ENCODE data around the gene DAD1. TPM values are rescaled to one million over a fixed set of nuclear protein-coding genes. Genes with fewer than 3 reads are reported as not detected.
"Not testable (repeated sequence)": the region's sequence is repeated elsewhere in the genome, so short reads cannot be mapped to it uniquely, and the experiment has no call there.

DAD1 gene
- 100 to 1,000 TPM; 165 to 188 TPM for total RNA-seq

DNA sequence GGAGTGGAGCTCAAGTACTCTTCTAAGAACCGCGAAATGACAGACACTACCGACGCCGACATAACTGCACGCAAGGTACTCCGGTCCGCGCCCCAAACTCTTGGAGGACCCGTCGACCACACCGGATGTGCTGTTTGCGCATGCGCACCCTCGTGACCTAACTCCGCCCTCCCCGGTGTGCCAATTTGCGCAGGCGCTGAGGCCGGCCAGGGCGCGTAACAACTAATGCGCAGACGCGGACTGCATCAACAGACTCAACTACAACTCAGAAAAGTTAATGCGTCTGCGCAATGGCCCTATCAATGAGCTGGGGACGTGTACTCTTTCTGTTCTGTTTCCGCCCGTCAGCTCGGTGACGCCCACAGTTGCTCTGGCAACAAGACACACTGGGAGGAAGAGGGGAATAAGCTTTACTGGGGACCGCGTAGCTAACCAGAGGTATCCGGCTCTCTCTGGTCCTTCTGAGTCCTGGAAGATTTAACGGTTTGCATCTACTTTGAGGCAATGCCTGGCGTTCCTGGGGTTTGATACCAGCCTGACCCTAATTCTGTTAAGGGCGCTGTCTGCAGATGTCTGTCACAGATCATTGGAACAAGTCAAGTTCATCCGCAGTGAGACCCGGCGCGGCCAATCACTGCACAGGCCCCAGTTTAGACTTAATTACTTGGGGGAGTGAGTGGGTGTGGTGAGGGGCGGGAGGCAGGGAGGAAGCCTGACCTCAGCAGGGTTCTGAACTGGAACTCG, at the start of gene DAD1:
Gene DAD1 (minus strand): TSS at position 129 of the 744 bp plus-strand sequence. CDS start 67 bp downstream, at position 62.
- Mint-ChIP-seq H3K27ac (peak within 1 kb of the TSS; percentile 97), H3K27me3 (ENCODE audit: low read depth) (no peaks in the 10 kb centered on the region), H3K4me1 (ENCODE audit: low read depth) (peaks cover 91% of the 10 kb centered on the region), H3K36me3 (ENCODE audit: insufficient read depth in 2 of 2) (peaks cover 6 to 15% of the 10 kb centered on the region in 2 donors), H3K4me3 (peak within 1 kb of the TSS; percentile 88 to 99), H3K9me3 (no peaks in the 10 kb centered on the region)
- peak; percentile 99 to 100 for DNase-seq
- peak; percentile 89 for ATAC-seq (replicated peaks in 1 of 2)

DNA sequence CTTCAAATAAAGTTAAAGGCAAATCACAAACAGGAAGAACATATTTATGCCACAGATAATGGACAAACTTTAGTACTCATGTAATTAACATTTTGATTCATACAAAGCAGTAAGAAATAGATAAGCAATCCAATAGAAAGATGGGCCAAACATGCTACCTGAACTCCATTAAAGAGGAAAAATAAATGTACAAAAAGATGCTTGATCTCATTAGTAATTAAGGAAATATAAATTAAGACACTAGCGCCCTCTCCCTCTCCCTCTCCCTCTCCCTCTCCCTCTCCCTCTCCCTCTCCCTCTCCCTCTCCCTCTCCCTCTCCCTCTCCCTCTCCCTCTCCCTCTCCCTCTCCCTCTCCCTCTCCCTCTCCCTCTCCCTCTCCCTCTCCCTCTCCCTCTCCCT, 47.0 kb upstream of the DAD1 start:
- not testable (repeated sequence) for H3K9me3 Mint-ChIP-seq; H3K36me3 Mint-ChIP-seq (ENCODE audit: insufficient read depth in 2 of 2); ATAC-seq (replicated peaks in 1 of 2); H3K4me1 Mint-ChIP-seq (ENCODE audit: low read depth); H3K27me3 Mint-ChIP-seq (ENCODE audit: low read depth); H3K4me3 Mint-ChIP-seq; DNase-seq; H3K27ac Mint-ChIP-seq

DNA sequence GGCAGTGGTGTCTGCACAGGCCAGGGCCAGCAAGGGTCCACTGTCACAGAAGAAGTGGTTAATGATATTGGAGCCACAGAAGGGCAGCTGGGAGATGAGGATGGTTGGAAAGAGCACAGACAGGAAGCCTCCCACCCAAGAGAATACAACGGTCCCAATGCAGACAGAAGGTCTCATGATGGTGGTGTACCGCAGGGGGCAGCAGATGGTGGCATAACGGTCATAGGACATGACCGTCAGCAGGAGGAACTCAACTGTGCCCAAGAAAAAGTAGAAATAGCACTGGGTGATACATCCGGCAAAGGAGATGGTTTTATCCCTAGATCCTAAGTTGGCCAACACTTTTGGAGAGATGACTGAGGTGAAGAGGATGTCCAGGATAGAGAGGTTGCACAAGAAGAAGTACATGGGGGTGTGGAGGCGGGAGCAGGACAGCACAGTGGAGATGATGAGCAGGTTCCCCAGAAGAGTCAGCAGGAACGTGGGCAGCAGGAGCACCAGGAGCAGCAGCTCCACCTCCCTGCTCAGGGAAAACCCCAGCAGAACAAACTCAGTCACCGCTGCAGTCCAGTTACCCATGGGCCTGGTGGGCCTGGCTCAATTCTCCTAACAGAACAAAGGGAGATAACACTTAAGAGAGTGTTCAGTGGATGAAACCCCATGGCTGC, 45.3 kb upstream of the DAD1 start:
- no peak for DNase-seq
- Mint-ChIP-seq H3K27me3 (ENCODE audit: low read depth) (no peaks in the 10 kb centered on the region), H3K36me3 (ENCODE audit: insufficient read depth in 2 of 2) (peaks cover 5 to 9% of the 10 kb centered on the region in 2 donors), H3K4me1 (ENCODE audit: low read depth) (no peaks in the 10 kb centered on the region), H3K4me3 (no peak overlapping the region), H3K9me3 (peaks cover 4 to 12% of the 10 kb centered on the region in 2 donors), H3K27ac (no peak overlapping the region)
- ATAC-seq (replicated peaks in 1 of 2) = no peak

DNA sequence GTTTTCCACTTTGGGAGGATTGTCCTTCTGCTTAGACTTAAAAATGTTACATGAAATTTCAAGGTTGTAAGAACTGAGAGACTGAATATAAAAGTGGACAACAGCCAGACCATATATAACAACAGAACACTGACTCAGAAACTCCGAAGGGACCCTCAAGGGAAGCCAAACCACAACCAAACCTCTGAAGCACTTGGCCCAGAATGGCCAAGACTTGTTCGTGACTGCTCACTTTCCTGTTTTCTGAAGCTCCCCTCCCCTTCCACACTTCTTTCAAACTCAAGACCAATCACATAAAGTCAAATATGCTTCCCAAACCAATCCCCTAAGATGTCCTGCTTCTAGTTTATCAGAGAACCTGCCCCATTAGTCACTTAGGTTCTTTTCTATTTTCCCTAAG, 41.5 kb upstream of the DAD1 start:
- no peak for DNase-seq
- H3K9me3 Mint-ChIP-seq = peaks cover 4 to 12% of the 10 kb centered on the region in 2 donors
- H3K36me3 Mint-ChIP-seq (ENCODE audit: insufficient read depth in 2 of 2) = peaks cover 3 to 9% of the 10 kb centered on the region in 2 donors
- no peaks in the 10 kb centered on the region for H3K4me1 Mint-ChIP-seq (ENCODE audit: low read depth)
- ATAC-seq (replicated peaks in 1 of 2) = no peak
- H3K4me3 Mint-ChIP-seq = no peak overlapping the region
- no peak overlapping the region for H3K27ac Mint-ChIP-seq
- no peaks in the 10 kb centered on the region for H3K27me3 Mint-ChIP-seq (ENCODE audit: low read depth)

DNA sequence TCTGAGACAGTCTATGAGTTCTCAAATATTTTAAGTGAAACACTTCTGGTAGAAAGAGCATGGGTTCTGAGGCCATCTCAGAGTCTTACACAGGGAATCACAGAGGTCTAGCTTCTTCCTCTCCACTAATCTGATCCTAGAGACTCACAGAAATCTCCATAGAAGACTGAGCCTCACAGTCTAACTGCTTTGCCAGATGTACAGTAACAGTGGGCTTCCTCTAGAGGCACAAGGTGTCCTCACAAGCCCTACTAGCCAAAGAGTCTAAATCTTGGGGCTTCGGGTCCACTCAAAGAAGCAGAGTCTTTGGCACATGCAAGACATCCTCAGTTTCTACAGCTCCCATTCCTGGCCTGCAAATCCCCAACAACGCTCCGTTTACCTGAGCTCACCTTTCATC, 41.0 kb upstream of the DAD1 start:
- ATAC-seq (replicated peaks in 1 of 2) = no peak
- Mint-ChIP-seq H3K4me3 (no peak overlapping the region), H3K36me3 (ENCODE audit: insufficient read depth in 2 of 2) (peaks cover 3 to 9% of the 10 kb centered on the region in 2 donors), H3K9me3 (peaks cover 4 to 12% of the 10 kb centered on the region in 2 donors), H3K27me3 (ENCODE audit: low read depth) (no peaks in the 10 kb centered on the region), H3K27ac (no peak overlapping the region), H3K4me1 (ENCODE audit: low read depth) (no peaks in the 10 kb centered on the region)
- no peak for DNase-seq

DNA sequence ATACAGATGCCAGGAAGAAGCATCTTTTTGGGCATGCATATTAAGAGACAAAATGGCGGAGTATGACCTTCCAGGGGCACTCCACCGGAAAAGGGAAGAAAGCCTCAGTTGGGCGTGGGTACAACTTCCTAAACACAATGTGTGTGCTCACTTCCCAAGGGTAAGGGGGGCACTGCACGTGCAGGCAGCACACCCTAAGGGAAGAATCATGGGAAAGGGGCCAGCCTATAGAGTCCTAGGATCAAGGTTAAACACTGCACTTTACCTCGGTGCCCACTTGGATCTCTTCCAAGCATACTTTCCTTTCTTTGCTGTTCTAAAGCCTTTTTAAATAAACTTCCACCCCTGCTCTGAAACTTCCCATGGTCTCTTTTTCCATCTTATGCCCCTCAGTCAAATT, 40.3 kb upstream of the DAD1 start:
- ATAC-seq (replicated peaks in 1 of 2) (no peak), DNase-seq (no peak)
- Mint-ChIP-seq H3K36me3 (ENCODE audit: insufficient read depth in 2 of 2) (peaks cover 3 to 9% of the 10 kb centered on the region in 2 donors), H3K27ac (no peak overlapping the region), H3K9me3 (peaks cover 4 to 12% of the 10 kb centered on the region in 2 donors), H3K4me1 (ENCODE audit: low read depth) (no peaks in the 10 kb centered on the region), H3K4me3 (no peak overlapping the region), H3K27me3 (ENCODE audit: low read depth) (no peaks in the 10 kb centered on the region)

DNA sequence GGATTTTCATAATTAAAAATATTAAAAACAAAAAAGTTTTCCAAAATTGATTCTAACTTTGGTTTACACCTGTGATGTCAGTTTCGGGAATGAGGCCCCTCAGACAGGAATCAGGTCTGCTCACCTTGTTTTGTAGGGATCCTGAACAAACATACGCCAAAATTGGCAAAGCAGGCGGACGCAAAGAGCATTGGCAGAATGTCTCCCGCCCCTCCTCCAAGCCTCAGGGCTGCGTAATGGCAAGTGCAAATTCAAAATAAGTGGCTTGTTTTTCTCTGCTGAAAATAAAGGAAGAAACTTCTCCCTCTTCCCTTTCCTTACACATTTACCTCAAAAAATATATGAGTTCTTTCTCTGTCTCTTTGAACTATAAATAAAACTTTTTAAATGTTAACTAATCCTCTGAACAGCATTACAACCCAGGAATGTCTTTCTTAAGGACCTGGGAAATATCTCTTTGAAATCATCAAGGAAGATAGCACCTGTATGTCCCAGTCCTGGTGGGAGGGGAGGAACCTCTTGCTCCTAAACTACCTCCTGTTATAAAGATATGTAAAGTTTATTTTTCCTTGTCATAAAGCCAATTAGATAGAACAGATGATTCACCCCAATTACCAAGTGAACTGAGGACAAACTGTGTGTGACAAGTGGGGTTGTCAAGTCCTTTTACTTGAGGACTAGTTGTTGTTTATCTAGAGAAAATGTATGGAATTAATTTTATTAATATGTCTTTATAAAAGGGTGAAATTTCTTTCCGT, 38.7 kb upstream of the DAD1 start:
- Mint-ChIP-seq H3K27ac (no peak overlapping the region), H3K4me1 (ENCODE audit: low read depth) (peaks cover 5% of the 10 kb centered on the region), H3K4me3 (no peak overlapping the region), H3K27me3 (ENCODE audit: low read depth) (peaks cover 8% of the 10 kb centered on the region), H3K9me3 (peaks cover 4 to 12% of the 10 kb centered on the region in 2 donors), H3K36me3 (ENCODE audit: insufficient read depth in 2 of 2) (peaks cover 3 to 9% of the 10 kb centered on the region in 2 donors)
- DNase-seq (no peak), ATAC-seq (replicated peaks in 1 of 2) (no peak)

DNA sequence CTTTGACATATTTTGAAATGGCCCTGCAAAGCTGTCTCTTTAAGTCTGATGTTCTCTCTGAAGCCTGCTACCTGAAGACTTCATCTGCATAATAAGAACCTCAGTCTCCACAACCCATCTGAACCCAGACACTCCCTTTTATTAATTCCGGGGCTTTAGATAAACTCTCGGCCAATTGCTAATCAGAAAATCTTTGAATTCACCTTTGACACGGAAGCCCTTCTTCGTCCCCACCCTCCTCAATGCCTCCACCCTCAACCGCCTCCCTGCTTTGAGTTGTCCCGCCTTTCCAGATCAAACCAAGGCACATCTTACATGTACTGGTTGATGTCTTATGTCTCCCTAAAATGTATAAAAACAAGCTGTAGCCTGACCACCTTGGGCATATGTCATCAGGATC, 37.6 kb upstream of the DAD1 start:
- no peak for ATAC-seq (replicated peaks in 1 of 2)
- Mint-ChIP-seq H3K9me3 (peaks cover 4 to 9% of the 10 kb centered on the region in 2 donors), H3K4me1 (ENCODE audit: low read depth) (peaks cover 5% of the 10 kb centered on the region)

DNA sequence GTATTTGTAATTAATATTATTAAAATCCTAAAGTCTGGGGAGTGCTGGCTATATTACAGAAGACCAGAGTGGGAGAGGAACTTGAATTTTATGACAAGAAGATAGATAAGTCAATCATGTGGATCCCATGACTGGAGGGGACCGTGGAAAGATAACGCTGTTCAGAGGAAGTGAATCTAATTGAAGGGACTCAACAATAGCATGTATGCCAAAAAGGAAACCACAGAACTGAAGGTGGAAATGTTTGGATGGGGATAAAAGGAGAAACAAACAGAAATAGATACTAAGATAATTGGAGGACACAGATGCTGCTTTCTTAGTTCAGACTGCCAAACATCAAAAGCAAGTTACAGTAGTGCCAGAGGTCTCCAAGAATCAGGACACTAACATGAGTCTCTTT, 34.0 kb upstream of the DAD1 start:
- ATAC-seq (replicated peaks in 1 of 2) = no peak

More for the DNA sequence above, 37.6 kb upstream of the DAD1 start:
- peaks cover 3 to 7% of the 10 kb centered on the region in 2 donors for H3K36me3 Mint-ChIP-seq (ENCODE audit: insufficient read depth in 2 of 2)
- no peak overlapping the region for H3K4me3 Mint-ChIP-seq
- no peak for DNase-seq
- no peak overlapping the region for H3K27ac Mint-ChIP-seq
- H3K27me3 Mint-ChIP-seq (ENCODE audit: low read depth) = peaks cover 8% of the 10 kb centered on the region

DNA sequence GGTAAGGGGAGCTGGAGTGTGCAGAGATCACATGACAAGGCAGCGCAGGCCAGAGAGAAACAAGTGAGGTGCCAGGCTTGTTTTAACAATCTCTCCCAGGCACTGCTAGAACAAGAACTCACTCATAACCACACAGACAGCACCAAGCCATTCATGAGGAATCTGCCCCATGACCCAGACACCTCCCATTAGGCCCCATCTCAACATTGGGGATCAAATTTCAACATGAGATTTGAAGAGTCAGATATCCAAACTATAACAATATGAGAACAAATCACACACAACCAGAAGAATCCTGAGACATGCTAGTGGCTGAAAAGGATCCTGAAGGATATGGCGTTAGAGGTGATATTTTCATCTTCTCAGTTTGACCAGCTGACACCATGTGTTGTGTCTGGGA, 33.2 kb upstream of the DAD1 start:
- H3K27me3 Mint-ChIP-seq (ENCODE audit: low read depth) = peaks cover 8% of the 10 kb centered on the region
- ATAC-seq (replicated peaks in 1 of 2) = no peak
- H3K36me3 Mint-ChIP-seq (ENCODE audit: insufficient read depth in 2 of 2) = no peaks in the 10 kb centered on the region
- DNase-seq = no peak
- peaks cover 5% of the 10 kb centered on the region for H3K4me1 Mint-ChIP-seq (ENCODE audit: low read depth)
- no peak overlapping the region for H3K4me3 Mint-ChIP-seq
- no peak overlapping the region for H3K27ac Mint-ChIP-seq
- peaks cover 0 to 2% of the 10 kb centered on the region in 2 donors for H3K9me3 Mint-ChIP-seq

More for the DNA sequence above, 34.0 kb upstream of the DAD1 start:
- Mint-ChIP-seq H3K27ac (no peak overlapping the region), H3K9me3 (peaks cover 0 to 2% of the 10 kb centered on the region in 2 donors), H3K4me3 (no peak overlapping the region), H3K36me3 (ENCODE audit: insufficient read depth in 2 of 2) (no peaks in the 10 kb centered on the region), H3K4me1 (ENCODE audit: low read depth) (peaks cover 5% of the 10 kb centered on the region), H3K27me3 (ENCODE audit: low read depth) (peaks cover 8% of the 10 kb centered on the region)
- no peak for DNase-seq

DNA sequence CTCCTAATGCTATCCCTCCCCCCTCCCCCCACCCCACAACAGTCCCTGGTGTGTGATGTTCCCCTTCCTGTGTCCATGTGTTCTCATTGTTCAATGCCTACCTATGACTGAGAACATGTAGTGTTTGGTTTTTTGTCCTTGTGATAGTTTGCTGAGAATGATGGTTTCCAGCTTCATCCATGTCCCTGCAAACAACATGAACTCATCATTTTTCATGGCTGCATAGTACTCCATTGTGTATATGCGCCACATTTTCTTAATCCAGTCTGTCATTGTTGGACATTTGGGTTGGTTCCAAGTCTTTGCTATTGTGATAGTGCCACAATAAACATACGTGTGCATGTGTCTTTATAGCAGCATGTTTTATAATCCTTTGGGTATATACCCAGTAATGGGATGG, 26.7 kb upstream of the DAD1 start:
- not testable (repeated sequence) for H3K4me1 Mint-ChIP-seq (ENCODE audit: low read depth); H3K27ac Mint-ChIP-seq; H3K36me3 Mint-ChIP-seq (ENCODE audit: insufficient read depth in 2 of 2); H3K9me3 Mint-ChIP-seq; H3K4me3 Mint-ChIP-seq; H3K27me3 Mint-ChIP-seq (ENCODE audit: low read depth); ATAC-seq (replicated peaks in 1 of 2); DNase-seq

DNA sequence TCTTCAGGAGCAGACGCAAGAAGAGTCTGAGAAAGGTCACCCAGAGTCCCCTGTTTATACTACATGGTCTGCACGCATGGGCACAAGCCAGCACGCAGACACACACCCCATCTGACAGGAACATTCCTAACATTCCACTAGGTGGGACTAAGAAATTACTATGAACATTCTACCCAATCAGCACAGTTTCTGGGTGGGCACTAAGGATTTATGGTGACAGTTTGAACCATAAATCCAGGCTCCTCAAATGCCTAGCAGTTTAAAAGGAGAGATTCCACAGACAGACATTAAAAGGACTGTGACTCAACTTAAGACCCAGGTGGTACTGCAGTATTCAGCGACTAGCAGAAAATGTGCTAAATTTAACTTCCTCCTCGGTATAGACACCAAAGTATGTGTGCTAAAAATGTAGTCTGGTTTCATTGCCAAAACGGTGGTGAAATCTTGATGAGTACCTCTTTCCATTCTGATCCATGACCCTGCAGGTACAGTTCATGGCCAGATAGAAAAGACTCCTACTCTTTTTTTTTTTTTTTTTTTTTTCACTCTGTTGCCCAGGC, 25.3 kb upstream of the DAD1 start:
- H3K36me3 Mint-ChIP-seq (ENCODE audit: insufficient read depth in 2 of 2) = peaks cover 3 to 9% of the 10 kb centered on the region in 2 donors
- ATAC-seq (replicated peaks in 1 of 2) = no peak
- H3K27ac Mint-ChIP-seq = no peak overlapping the region
- no peak overlapping the region for H3K4me3 Mint-ChIP-seq
- H3K4me1 Mint-ChIP-seq (ENCODE audit: low read depth) = no peaks in the 10 kb centered on the region
- H3K27me3 Mint-ChIP-seq (ENCODE audit: low read depth) = no peaks in the 10 kb centered on the region
- no peak for DNase-seq
- peaks cover 0 to 2% of the 10 kb centered on the region in 2 donors for H3K9me3 Mint-ChIP-seq

Data from activated T-cell treated with anti-CD3 and anti-CD28 coated beads, Interleukin-2, amount 50 U/mL, for 72 hours (primary cell).